GM19324 (cell line): ENCODE measurements around the gene MYO5B.

Experiments
- ATAC-seq: cut with Tn5 transposase; IDR thresholded peaks from one replicate; pipeline ENCODE4 v1.9.1; 2021; ENCODE audit warnings: mild to moderate bottlenecking, moderate library complexity; ENCODE audit not compliant: unreplicated experiment, low FRiP score

Gene MYO5B

DNA sequence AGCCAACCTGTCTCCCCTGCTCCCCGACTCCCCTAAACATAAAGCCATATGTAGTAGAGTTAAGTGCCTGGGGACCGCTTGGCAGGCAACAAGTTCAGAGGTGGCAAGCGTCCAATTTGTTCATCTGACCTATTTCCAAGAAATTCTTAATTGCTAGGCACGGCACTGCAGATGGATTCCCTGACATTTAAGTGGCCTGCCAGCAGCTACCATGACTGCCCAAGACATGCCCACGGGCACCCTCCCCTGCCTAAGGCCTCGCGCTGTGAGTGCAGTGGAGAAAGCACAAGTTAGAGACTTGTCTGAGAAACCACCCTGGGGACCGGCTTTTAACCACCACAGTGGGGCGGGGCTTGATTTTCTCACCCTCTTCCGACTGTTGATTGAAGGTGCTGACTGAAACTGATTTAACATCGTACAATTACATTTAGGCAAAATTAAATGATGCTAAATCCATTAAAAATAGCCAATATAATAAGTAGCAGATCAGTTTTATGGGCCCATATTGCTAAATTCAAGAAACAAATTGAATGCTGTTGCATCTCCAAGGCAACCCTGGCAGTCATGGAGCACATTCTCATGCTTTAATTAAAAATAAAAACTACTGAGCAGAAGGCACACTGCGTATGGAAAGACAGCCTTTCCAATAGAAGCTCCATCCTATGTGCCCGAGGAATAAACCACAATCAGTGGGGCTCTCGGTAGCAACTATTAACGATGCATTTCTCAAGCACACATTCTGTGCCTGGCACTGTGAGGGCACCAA is 218.0 kb downstream of the MYO5B start:
- no peak for ATAC-seq

DNA sequence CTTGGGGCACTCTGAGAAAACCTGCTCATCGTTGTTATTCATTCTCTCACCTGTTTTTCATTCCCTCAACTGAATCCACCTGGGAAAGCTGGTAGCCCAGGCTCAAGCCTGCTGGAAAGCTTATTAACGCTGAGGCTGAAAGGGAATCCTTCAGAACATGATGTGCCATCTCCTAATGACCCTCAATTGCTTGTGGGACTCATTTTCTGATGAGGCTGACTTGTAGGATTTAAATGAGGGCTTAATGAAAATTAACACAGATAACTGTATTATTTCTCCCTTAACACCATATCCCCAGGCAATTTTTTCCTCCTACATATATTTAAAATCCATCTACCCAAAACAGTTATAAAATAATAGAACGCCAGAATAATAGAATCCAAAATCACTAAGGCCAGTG is 218.9 kb downstream of the MYO5B start:
- ATAC-seq = no peak

DNA sequence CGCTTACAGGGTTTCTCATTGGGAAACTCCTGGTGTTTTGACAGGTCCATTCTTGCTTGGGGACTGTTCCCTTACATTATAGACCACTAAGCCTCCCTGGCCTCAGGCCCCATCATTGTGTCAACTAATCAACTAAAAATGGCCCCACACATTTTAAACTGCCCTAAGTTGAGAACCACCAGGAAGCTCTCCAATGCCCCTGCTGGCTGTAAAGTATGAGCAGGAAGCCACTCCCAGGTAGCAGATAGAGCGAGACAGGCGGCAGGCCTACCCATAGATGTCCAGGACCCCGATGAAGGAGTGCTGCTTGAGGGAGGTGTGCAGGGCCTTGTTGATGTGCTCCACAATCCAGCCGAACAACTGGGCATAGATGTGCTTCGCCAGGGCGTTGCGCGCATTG is 220.9 kb downstream of the MYO5B start:
- no peak for ATAC-seq

DNA sequence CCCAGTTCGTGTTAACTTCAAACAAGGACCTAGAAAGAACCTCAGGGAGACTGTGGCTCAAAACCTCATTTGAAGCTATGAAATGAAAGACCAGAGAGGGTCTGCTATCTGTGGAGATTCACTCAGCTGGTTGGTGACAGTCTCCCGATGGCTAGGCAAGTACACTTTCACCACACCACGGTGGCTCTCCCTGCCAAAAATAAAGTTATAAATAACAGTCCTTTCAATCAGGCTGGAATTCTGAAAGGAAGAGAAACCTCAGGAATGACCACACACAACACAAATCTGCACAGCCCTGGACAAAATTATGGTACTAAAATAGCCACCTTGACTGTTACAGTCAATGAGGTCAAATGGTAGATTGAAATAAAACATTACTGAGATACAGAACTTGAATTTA is 221.4 kb downstream of the MYO5B start:
- no peak for ATAC-seq

DNA sequence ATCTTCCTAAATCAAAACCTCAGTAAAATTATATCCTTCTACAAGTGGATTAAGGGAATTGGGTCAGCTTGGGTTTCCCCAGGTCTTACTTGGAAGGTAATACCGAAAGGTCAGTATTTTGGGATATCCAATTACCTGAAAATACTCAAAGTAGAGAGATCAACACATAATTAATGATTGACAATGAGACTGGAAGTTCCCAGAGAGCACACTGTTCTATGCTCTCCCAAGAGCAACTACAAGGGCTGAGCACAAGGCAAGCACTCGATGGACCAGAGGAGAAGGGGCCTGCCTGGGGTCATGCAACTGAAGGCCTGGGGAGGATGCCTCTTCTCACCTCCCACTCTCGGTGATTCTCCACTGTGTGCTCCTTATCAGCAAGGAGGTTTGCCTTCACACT is 222.4 kb downstream of the MYO5B start:
- no peak for ATAC-seq

DNA sequence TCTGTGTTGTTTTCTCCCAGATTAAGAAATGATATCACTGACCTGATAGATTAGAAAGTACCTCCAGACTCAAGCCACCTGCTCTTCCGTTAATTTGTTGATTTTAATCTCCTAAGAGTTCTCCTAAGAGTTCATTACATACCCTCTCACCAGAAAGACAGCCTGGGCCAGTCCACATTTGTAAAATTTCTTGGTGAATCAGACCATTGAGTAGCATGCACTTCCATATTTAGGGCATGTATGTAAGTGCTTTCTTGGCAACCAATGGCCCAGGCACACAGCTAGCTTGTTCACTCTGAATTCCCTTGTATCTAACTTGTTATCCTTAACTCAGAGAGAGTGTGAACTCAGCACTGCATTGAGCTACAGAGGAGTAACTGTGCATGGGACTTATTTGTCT is 223.5 kb downstream of the MYO5B start:
- ATAC-seq = no peak

DNA sequence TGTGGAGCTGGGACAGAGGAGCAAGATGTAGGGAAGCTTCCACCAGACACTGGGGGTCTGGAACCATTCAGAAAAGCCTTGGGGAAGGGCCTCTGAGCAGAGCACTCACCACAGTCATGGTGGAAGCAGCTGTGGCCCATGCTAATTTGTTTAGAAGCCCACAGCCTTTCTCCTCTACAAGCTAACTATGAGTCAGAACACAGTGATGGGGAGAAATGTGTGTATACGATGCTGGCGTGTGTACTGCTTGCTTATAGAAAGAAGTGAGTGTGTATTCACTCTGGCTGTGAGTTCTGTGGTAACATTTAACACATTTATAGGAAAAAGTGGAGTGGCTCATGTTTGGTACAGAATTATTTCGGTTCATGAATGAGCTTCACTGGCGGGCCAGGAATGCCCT is 224.6 kb downstream of the MYO5B start:
- peak; percentile 52 for ATAC-seq

GRCh38 chr18:49968644-49969309 is 226.2 kb downstream of the MYO5B start:
- no peak for ATAC-seq

DNA sequence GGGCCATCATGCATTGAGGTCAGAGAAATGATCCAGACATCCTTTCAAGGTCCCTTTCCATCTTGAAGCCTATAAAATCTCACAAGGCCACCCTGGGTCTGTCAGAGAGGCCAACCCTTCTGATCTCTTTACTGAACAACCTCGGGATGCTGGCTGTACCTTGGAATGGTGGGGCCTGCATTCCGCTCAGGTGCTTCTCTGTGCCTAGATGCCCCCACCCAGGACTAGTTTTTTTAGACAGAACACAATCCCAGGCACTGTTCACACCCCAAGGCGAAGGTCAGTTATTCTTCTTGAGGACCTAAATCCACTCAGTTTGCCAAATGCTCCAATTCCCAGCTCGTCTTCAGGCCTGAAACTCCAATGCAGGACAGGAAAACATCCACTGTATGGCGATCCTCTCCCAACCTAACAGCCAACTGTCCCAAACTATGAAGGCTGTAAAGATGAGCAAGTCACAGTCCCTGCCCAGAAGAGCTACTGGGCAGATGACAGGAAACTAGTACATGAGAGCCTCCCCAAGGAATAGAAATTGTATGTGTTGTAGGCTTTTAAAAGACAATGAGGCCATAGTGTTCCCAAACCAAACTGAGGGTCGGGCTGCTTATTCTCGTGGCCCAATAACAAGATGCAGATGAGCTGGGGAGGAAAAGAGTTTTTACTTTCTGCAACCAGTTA is 227.2 kb downstream of the MYO5B start:
- ATAC-seq = no peak

- ATAC-seq = peak; percentile 63
These were observed 227.8 kb downstream of the MYO5B start for GRCh38 chr18:49967171-49967570.

DNA sequence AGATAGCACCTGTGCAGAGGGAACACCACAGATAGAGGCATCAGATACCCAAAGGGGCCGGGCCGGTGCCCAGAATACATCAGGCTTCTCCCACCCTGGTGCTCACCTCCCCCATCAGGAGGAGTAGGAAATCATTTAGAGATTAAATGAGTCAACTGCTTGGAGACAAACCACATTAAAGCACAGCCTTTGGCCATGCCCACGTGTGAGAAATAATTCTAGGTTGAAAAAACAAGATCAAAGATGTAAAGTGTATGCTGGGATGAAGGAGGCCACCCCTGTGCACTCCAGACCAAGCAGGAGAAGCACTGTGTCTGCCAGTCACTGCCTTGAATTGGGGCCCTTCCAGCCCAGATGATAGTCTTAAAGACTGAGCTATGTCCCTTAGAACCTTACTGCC is 228.9 kb downstream of the MYO5B start:
- ATAC-seq = no peak

DNA sequence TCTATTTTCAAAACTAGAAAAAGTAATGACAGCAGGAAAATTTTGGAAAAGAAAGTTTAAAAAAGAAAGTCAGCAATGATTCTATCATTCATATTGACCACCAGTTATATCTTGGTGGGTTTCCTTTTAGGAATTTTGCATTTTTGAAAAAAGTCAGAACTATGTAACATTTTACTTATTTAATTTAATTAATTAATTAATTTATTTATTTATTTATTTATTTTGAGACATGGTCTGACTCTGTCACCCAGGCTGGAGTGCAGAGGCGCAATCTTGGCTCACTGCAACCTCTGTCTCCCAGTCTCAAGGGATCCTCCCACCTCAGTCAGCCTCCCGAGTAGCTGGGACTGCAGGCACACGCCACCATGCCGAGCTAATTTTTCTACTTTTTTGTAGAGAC is 231.7 kb downstream of the MYO5B start:
- no peak for ATAC-seq

GRCh38 chr18:49961271-49961670 is 233.7 kb downstream of the MYO5B start:
- ATAC-seq = no peak

- no peak for ATAC-seq
These were observed 234.6 kb downstream of the MYO5B start for GRCh38 chr18:49960376-49960775.

DNA sequence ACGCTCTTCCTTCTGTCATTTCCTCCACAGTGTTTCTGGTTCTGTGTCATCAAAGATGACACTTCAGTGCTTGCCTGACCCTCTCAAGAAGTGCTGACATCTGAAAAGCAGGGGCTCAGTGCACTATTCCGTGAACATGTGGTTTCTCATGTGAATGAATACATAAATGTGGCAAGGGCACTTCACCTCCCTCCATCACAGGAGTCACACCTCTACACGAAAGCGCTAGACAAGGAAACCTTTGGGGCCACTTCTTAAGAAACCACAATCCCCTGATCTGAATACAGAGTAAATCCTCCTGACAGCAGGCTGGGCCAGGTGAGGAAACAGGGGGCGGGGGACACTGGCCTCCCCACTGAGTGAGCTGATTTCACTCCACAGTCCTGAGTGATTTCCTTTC is 235.8 kb downstream of the MYO5B start:
- no peak for ATAC-seq

DNA sequence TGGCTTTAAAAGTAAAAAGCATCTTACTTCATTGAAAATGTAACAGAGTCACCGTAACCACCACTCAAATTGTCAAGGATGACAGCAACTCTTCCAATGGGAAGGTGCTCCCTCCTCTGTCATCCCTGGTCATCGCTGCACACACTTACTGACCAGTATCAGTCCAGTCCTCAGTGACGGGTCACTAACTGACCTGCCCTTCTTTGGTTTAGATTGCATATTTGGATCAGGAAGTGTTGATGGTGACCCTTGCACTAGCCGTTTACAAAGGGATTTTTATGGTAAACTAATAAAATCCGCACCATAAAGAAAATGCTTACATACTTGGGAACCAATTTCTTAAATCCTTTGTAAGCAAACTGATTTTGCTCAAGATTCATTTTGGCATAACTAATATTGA is 239.7 kb downstream of the MYO5B start:
- no peak for ATAC-seq

GRCh38 chr18:49953391-49953790 is 241.6 kb downstream of the MYO5B start:
- ATAC-seq = no peak

GRCh38 chr18:49949951-49950395 is 245.0 kb downstream of the MYO5B start:
- no peak for ATAC-seq

GRCh38 chr18:49948975-49949374 is 246.0 kb downstream of the MYO5B start:
- ATAC-seq = no peak

DNA sequence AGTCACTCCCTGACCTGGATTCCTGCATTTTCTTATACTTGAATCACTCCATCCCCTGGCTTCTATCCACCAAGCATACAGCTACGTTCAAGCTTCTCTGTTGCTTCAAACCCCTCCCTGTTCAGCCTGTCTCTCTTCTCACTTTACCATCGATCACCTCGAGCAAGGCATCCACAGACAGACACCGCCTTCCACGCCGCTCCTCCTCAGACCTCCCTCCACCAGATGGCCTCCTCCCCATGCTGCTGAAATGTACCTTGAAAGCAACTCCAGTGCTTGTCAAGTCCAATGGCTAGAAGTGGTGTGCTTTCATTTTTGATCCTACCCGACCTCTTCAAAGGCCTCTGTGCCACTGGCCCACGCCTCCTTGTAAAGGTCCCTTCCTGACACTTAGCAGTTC is 250.3 kb downstream of the MYO5B start:
- no peak for ATAC-seq

DNA sequence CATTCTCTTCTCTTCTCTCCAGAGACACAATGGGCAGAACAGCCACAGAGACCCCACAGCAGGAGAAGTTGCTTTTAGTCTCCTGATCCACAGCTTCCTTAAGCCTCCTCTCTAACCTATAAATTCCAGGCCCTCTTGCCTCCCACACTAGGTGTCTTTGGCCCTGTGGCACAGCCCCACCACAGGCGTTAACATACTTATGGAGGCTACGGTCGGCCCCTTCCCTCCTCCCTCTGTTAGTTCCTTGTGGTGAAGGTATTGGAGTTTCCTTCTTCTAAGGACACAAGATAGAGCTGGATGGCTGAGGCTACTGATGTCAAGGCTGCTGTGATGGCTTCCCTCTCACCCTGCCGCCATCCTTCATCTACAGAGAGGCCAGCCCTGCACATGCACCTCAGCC is 258.1 kb downstream of the MYO5B start:
- ATAC-seq = no peak

DNA sequence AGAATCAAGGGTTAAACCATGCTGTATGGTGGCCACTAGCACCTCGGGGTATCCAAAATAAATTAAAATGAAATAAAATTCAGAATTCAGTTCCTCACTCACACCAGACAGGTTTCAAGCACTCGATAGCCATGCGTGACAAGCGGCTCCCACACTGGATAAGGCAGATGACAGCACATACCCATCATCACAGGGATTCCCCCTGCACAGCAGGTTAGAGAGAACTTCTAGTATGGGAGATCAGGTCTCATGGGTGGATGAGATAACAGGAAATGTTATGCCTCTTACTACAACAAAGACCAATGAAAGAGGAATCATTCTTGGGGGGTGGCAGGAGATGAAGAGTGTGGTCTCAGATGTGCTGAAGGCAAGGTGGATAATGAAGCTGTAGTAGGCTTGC is 259.7 kb downstream of the MYO5B start:
- ATAC-seq = no peak
